HG03521 (cell line): ENCODE data around the gene TRIM40.

Source experiments
- ATAC-seq: cut with Tn5 transposase; IDR thresholded peaks from one replicate; pipeline ENCODE4 v1.9.1; 2021; ENCODE audit warnings: mild to moderate bottlenecking, moderate library complexity; ENCODE audit not compliant: unreplicated experiment

TRIM40 gene

GRCh38 chr6:30135757-30136156 is at the start of gene TRIM40:
Gene TRIM40, plus strand, starts transcription at chr6:30136140. Its CDS starts 897 bp downstream, at chr6:30137037.
- no peak for ATAC-seq

- no peak for ATAC-seq
Measured at GRCh38 chr6:30087876-30088275, 48.1 kb upstream of the TRIM40 start.

GRCh38 chr6:30091577-30092381 is 44.2 kb upstream of the TRIM40 start:
- ATAC-seq, result no peak

- no peak for ATAC-seq
Measured at GRCh38 chr6:30092852-30093543, 42.9 kb upstream of the TRIM40 start.

GRCh38 chr6:30093951-30094661 is 41.8 kb upstream of the TRIM40 start:
- no peak for ATAC-seq

GRCh38 chr6:30096829-30097228 is 39.1 kb upstream of the TRIM40 start:
- ATAC-seq, result no peak

- ATAC-seq, result no peak
Measured at GRCh38 chr6:30097902-30098768, 37.8 kb upstream of the TRIM40 start.

- no peak for ATAC-seq
Measured at GRCh38 chr6:30100154-30100553, 35.8 kb upstream of the TRIM40 start.

- no peak for ATAC-seq
Measured at GRCh38 chr6:30100585-30101443, 35.1 kb upstream of the TRIM40 start.

- peak; percentile 60 for ATAC-seq
Measured at GRCh38 chr6:30101444-30102413, 34.2 kb upstream of the TRIM40 start.

GRCh38 chr6:30102414-30102969 is 33.4 kb upstream of the TRIM40 start:
- no peak for ATAC-seq

GRCh38 chr6:30102970-30103871 is 32.7 kb upstream of the TRIM40 start:
- ATAC-seq, result peak; percentile 64

- ATAC-seq, result no peak
Measured at GRCh38 chr6:30103872-30104179, 32.1 kb upstream of the TRIM40 start.

GRCh38 chr6:30104661-30105060 is 31.3 kb upstream of the TRIM40 start:
- no peak for ATAC-seq

GRCh38 chr6:30111266-30111856 is 24.6 kb upstream of the TRIM40 start:
- no peak for ATAC-seq

- ATAC-seq, result no peak
Measured at GRCh38 chr6:30112402-30112994, 23.4 kb upstream of the TRIM40 start.
